ENCODE results near the gene DSG2.
"Not testable (repeated sequence)": the region's sequence is repeated elsewhere in the genome, so short reads cannot be mapped to it uniquely, and the experiment has no call there.

DSG2 gene

GRCh38 chr18:31497836-31498573 lies at the start of gene DSG2:
Gene DSG2, plus strand, starts transcription at chr18:31498177. Its CDS starts 75 bp downstream, at chr18:31498252.
- peak; percentile 38 for DNase-seq (ENCODE audit: low spot score)

DNA sequence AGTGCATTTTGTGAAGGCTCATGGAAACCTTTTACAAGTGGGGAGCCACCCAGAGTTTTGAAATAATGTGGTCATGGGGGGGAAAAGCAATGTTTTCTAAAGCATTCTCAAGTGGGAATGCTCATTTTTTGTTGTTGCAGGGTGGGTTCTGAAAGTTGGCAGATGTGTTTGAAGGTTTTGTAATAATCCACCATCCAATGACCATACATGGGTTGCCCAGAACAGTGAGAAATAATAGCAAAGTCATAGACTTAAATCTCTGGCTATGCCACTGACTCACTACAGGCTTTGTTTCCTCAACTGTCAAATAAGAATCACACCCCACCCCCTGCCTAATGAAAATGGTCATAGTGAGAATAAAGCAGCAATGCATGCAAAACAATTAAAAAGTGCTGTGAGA lies 47.6 kb upstream of the DSG2 start:
- DNase-seq (ENCODE audit: low spot score), result no peak

DNA sequence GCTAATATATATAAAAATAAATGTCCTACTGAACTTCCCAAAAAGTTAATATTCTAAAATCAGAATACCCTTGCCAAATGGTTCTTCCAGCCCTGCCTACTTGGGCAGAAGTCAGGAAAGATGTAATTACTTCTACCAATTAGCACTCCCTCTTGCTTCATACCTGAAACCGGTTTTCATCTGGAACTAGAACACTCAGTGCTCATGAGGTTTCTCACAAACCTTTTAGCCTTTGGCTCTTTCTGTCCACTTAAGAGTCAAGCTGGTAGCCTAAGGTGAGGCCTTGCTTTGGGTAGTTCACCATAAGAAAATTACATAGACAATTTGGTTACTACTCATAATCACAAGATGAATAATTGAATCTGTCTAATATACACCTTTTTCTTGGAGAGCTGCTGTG lies 46.4 kb upstream of the DSG2 start:
- no peak for DNase-seq (ENCODE audit: low spot score)

- no peak for DNase-seq (ENCODE audit: low spot score)
These were observed 43.8 kb upstream of the DSG2 start for GRCh38 chr18:31454066-31454708.

GRCh38 chr18:31469629-31470028 lies 28.3 kb upstream of the DSG2 start:
- no peak for DNase-seq (ENCODE audit: low spot score)

DNA sequence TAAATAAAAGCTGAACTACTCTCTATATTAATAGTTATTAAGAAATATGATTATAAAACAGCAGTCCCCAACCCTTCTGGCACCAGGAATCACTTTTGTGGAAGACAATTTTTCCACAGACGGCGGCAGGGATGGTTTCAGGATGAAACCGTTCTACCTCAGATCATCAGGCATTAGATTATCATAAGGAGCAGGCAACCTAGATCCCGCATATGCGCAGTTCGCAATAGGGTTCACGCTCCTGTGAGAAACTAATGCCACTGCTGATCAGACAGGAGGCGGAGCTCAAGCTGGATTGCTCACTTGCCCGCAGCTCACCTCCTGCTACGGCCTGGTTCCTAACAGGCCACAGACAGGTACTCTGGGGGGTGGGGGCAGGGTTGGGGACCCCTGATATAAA lies 19.3 kb upstream of the DSG2 start:
- DNase-seq (ENCODE audit: low spot score), result no peak

DNA sequence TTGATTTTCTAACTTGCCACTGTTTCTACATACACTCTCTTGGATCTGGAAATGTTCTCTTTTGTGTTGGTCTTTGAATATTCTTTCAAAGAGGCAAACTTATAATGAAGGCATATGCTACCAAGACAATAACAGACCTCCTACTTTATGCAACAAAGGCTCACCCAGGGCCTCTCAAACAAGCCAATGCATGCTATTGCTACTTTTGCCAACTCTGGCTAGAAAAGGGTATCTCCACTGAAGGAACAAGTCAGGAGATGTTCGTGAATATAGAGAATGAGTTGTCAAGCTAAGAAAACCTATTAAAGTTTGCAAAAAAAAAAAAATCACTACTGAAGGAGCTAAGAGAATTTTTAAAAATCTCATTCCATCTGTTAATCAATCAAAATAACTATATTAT lies 15.9 kb upstream of the DSG2 start:
- DNase-seq (ENCODE audit: low spot score), result no peak

GRCh38 chr18:31483396-31483795 lies 14.6 kb upstream of the DSG2 start:
- DNase-seq (ENCODE audit: low spot score), result no peak

DNA sequence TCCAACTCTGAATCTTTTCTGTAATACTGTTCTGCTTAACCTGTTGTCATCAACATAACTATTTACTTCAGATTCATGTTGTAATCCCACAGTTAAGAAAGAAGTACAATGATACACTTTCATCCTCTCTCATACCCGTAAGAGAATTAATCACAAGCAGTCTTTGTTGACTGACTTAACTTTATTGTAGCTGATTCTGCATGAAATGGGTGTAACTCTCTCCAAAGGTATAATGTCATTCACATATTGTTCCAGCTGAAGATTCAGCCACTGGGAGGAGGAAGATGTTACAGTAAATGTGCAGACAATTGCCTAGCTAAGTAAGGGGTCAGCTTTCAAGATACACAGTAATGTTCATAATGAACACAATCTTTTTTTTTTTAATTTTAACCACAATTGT lies 13.5 kb upstream of the DSG2 start:
- no peak for DNase-seq (ENCODE audit: low spot score)

DNA sequence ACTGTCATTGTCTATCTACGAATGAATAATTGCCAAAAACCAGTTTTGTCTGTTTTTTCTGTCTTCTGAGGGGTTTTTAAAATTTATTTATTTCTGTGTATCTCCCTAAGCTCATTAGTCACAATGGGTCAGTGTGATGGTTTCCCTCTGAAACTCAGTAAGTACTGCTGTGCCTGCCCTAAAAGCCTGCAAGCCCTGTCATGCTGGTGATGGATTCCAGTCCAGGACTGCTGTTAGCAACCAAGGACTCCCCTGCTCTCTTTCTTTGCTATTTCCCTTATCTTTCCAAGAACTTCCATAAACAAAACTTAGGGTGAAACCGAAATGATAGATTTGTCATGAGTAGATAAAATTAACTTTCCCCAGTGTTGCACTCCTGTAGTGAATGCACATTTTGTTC lies 11.8 kb upstream of the DSG2 start:
- no peak for DNase-seq (ENCODE audit: low spot score)

DNA sequence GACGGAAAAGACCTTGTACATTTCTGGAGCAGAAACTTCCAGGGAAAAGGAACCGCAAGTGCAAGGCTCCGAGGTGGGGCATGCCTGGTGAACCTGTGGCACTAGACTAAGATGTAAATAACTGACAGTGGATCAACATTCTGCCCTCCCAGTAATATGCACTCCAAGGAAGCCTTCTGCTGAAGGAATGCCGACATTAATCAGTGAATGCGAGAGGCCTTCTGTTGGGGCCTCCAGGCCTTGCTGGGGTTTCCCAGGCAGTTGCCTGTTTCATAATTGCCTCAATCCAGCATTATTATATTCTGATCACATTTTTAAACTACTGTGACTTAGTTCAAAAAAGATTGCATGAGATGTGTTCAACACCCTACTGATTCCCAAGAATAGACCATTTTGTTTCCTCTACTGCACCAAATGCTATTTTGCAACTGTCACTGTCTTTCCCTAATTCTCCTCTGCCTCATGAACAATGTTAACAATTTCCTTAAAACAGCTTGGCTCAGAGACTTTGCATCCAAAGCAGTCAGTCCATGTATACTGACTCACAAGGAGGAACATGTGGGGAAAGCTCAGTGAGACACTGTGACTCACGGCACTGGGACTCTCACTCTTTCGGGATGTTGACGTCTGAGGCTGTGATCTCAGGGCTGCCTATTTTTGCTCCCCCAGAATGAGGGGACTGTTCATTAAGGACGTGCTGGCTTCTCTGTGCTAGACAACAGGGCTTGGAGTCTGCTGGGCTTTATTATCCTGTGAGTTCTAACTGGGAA lies 10.5 kb upstream of the DSG2 start:
- no peak for DNase-seq (ENCODE audit: low spot score)

- no peak for DNase-seq (ENCODE audit: low spot score)
These were observed 8.7 kb upstream of the DSG2 start for GRCh38 chr18:31489311-31489710.

GRCh38 chr18:31490387-31490786 lies 7.6 kb upstream of the DSG2 start:
- no peak for DNase-seq (ENCODE audit: low spot score)

DNA sequence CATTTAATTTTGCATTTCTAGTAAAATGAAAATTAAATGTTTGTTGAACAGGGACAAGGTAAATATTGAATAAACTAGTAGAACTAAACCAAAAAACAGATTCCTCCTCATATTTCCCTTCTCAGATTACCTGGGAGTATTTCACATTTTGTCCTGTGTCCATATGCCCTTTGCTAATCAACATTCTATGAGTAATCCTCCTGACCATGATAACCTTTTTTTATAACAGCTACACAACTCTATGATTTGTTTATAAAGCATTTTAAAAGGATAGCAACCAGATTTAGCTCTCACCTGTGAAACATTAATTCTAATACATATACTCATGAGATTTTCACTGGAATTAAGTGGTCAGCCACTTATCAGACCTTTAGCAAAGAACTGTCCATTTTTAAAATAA lies 7.1 kb upstream of the DSG2 start:
- no peak for DNase-seq (ENCODE audit: low spot score)

DNA sequence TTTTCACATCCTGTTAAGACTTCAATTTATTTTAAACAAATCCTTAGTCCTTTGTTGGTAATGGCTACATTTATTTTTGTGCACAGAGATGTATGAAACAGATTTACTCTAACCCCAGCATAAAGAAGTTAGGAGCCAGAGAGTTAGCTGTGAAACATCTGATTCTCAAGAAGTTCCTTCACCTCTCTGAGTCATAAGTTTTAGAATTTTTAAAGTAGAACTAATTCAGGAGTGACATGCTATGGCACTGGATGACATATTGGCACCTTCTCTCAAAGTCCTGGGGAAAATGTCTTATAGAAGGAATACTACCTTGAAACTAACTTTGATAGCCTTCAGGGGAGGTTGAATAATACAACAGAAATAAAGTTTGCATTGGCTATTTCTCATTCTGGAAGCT lies 6.4 kb upstream of the DSG2 start:
- no peak for DNase-seq (ENCODE audit: low spot score)

- DNase-seq (ENCODE audit: low spot score), result no peak
These were observed 5.3 kb upstream of the DSG2 start for GRCh38 chr18:31492671-31493070.

- no peak for DNase-seq (ENCODE audit: low spot score)
These were observed 4.8 kb upstream of the DSG2 start for GRCh38 chr18:31493171-31493570.

- no peak for DNase-seq (ENCODE audit: low spot score)
These were observed 4.0 kb upstream of the DSG2 start for GRCh38 chr18:31493941-31494340.

GRCh38 chr18:31494705-31495244 lies 3.2 kb upstream of the DSG2 start:
- not testable (repeated sequence) for DNase-seq (ENCODE audit: low spot score)

- no peak for DNase-seq (ENCODE audit: low spot score)
These were observed 557 bp upstream of the DSG2 start for GRCh38 chr18:31497404-31497835.

GRCh38 chr18:31498574-31499524 lies 872 bp downstream of the DSG2 start:
- no peak for DNase-seq (ENCODE audit: low spot score)

Measured in HuH-7.5 (cell line).